Activated CD4-positive, alpha-beta T cell treated with anti-CD3 and anti-CD28 coated beads, Interleukin-2, Interleukin-6, amounts not matched to agents 100 ng/mL and 50 ng/mL, durations not matched to agents 16 hours and 8 hours (primary cell): ENCODE results near the gene UBIAD1.
"Not testable (repeated sequence)": the region's sequence is repeated elsewhere in the genome, so short reads cannot be mapped to it uniquely, and the experiment has no call there.

Experiments used
- DNase-seq: peaks from one replicate; pipeline ENCODE4 v3.0.0-alpha.2; 2020

The UBIAD1 gene

GRCh38 chr1:11280719-11281376, 7.8 kb downstream of the UBIAD1 start:
- peak; percentile 24 for DNase-seq

GRCh38 chr1:11281518-11282331, 8.7 kb downstream of the UBIAD1 start:
- DNase-seq = no peak

- DNase-seq = no peak
Observed at GRCh38 chr1:11283151-11283550, 10.2 kb downstream of the UBIAD1 start.

GRCh38 chr1:11284784-11285183, 11.8 kb downstream of the UBIAD1 start:
- no peak for DNase-seq

GRCh38 chr1:11285883-11286734, 13.1 kb downstream of the UBIAD1 start:
- DNase-seq = no peak

- DNase-seq = no peak
Observed at GRCh38 chr1:11286735-11287410, 13.9 kb downstream of the UBIAD1 start.

GRCh38 chr1:11289064-11289463, 16.1 kb downstream of the UBIAD1 start:
- DNase-seq = no peak

GRCh38 chr1:11291049-11291448, 18.1 kb downstream of the UBIAD1 start:
- DNase-seq = no peak

- no peak for DNase-seq
Observed at GRCh38 chr1:11293856-11294255, 20.9 kb downstream of the UBIAD1 start.

GRCh38 chr1:11294951-11295350, 22.0 kb downstream of the UBIAD1 start:
- no peak for DNase-seq

GRCh38 chr1:11295905-11296304, 22.9 kb downstream of the UBIAD1 start:
- no peak for DNase-seq

GRCh38 chr1:11297774-11298173, 24.8 kb downstream of the UBIAD1 start:
- DNase-seq = not testable (repeated sequence)

GRCh38 chr1:11298390-11299224, 25.6 kb downstream of the UBIAD1 start:
- DNase-seq = no peak

GRCh38 chr1:11299225-11299574, 26.2 kb downstream of the UBIAD1 start:
- no peak for DNase-seq

GRCh38 chr1:11301601-11302000, 28.6 kb downstream of the UBIAD1 start:
- DNase-seq = no peak

- no peak for DNase-seq
Observed at GRCh38 chr1:11302366-11302765, 29.4 kb downstream of the UBIAD1 start.

GRCh38 chr1:11305516-11305915, 32.5 kb downstream of the UBIAD1 start:
- DNase-seq = not testable (repeated sequence)

GRCh38 chr1:11307852-11308251, 34.9 kb downstream of the UBIAD1 start:
- no peak for DNase-seq

GRCh38 chr1:11308699-11309224, 35.8 kb downstream of the UBIAD1 start:
- no peak for DNase-seq

GRCh38 chr1:11309385-11309784, 36.4 kb downstream of the UBIAD1 start:
- no peak for DNase-seq
